ENCODE data around the gene STK32B.

- TF ChIP-seq POLR2A (IDR thresholded peaks at IDR 0.05) (no peak), CTCF (IDR thresholded peaks at IDR 0.05) (no peak), EP300 (IDR thresholded peaks at IDR 0.05) (no peak), POLR2AphosphoS5 (IDR thresholded peaks at IDR 0.05) (no peak)
Measured at GRCh38 chr4:5355846-5356245, 304.6 kb downstream of the STK32B start.

All from stomach (tissue), 4 donors.